Epithelial cell of proximal tubule (primary cell): ENCODE measurements around the gene LRMDA. TPM values are rescaled to one million over a fixed set of nuclear protein-coding genes. Genes with fewer than 3 reads are reported as not detected.

Experiments
- DNase-seq: peaks from one replicate; pipeline ENCODE4 v3.0.0-alpha.2; 2011; ENCODE audit warnings: low read depth
- H3K4me3 ChIP-seq: 2 replicates; pipeline ENCODE4 v1.5.1; 2011; ENCODE audit warnings: low read depth, mild to moderate bottlenecking, low read length
- total RNA-seq: library from RNA; depleted of rRNA; stranded (reverse); fragments of >200 nt; gene quantifications from 2 replicates; pipeline ENCODE4 v1.2.3, GENCODE V29; 2015
- TF ChIP-seq, protein P1 (sequence below): conservative IDR thresholded peaks from 2 replicates; pipeline ENCODE4 v1.5.1; 2012; ENCODE audit warnings: low read depth, mild to moderate bottlenecking, low read length

Gene LRMDA
- total RNA-seq, 1 donor from 2014 or later = 0.75 TPM

DNA sequence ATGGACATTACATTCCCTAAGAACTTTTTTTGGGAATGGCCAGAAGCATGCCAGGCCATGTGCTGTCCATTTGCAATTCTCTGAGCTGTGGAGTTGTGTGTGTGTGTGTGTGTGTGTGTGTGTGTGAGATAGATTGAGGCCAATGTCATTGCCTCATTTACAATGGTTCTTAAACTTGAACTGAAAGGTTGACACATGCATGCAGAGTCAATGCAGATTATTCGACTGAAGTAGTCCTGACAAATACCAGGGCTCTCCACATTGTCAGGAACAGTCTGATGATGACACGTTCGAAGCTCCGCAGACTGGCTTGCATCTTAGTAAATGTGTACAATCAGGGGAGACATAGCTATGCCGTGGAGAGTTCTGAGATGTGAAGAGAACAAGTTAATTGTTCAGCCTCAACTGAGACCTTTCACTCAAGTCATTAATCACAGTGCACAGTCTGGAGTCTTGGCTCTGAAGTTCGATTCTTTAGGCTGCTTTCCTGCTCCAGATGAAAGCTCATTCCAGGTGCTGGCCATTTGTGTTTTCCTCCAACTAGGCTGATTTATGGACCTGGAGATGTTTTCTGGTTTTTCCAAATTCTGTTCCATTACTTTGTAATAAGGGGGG is 921.9 kb downstream of the LRMDA start:
- no peak for DNase-seq
- no peak overlapping the region for H3K4me3 ChIP-seq
- TF ChIP-seq, protein P1, sequence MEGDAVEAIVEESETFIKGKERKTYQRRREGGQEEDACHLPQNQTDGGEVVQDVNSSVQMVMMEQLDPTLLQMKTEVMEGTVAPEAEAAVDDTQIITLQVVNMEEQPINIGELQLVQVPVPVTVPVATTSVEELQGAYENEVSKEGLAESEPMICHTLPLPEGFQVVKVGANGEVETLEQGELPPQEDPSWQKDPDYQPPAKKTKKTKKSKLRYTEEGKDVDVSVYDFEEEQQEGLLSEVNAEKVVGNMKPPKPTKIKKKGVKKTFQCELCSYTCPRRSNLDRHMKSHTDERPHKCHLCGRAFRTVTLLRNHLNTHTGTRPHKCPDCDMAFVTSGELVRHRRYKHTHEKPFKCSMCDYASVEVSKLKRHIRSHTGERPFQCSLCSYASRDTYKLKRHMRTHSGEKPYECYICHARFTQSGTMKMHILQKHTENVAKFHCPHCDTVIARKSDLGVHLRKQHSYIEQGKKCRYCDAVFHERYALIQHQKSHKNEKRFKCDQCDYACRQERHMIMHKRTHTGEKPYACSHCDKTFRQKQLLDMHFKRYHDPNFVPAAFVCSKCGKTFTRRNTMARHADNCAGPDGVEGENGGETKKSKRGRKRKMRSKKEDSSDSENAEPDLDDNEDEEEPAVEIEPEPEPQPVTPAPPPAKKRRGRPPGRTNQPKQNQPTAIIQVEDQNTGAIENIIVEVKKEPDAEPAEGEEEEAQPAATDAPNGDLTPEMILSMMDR = no peak

DNA sequence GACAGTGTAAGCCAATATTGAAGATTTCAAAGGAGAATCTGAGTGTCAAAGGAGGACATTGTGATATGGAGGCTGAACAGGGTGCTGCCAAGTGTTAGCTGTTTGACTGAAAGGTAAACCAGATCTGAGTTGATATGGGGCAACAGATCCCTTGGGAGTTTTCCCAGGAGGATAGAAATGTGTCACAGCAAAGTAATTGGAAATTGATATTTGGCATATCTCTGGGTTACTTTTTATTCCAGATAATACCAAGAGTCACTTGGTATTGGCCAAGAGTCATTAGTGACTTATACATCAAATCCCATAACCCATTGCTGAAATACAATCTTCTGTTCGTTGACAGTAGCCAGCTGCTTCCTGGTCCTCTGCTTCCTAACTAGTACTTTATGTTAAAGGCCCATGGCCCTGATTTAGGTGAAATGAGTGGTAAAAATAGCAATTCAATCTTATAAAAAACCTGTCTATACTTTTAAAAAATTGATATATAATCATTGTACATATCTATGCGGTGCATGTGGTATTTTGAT is 922.9 kb downstream of the LRMDA start:
- no peak for DNase-seq
- TF ChIP-seq, protein P1 = no peak
- no peak overlapping the region for H3K4me3 ChIP-seq

DNA sequence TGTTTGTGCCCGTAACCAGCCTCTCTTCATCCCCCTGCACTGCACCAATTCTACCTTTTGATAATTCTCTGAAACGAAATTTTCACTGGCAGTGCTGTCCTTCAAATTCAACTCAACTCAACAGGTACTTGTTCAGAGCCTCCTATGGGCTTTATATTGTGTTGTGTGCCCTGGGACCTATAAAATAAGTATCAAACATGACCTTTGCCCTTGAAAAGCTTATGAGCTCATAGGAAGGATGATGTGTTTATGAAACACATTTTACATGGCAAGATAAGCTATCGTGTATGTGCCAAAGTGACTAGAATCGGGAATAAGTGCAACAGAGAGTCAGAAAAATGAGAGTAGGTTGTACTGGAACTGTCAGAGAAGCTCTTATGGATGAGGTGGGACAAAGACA is 923.5 kb downstream of the LRMDA start:
- H3K4me3 ChIP-seq = no peak overlapping the region
- no peak for DNase-seq
- TF ChIP-seq, protein P1 = no peak

DNA sequence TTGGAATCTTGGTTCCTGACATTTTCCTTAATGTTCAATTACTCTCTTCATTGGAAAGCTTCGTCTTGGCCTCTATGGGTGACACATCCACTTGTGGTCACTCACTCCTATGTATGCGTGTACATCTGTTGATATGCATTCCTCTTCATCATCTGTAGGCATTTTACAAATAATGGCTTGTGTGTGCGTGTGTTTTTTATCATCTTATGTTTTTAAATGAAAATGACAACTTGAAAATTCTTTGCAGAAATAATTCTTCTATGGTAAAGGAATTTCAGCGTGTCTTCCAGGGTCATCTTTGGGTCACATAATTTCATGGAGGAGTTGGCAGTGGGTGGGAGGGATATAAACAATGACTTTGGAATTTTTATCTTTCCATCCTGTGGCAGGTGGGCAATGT is 925.1 kb downstream of the LRMDA start:
- TF ChIP-seq, protein P1 = no peak
- DNase-seq = no peak
- H3K4me3 ChIP-seq = no peak overlapping the region

DNA sequence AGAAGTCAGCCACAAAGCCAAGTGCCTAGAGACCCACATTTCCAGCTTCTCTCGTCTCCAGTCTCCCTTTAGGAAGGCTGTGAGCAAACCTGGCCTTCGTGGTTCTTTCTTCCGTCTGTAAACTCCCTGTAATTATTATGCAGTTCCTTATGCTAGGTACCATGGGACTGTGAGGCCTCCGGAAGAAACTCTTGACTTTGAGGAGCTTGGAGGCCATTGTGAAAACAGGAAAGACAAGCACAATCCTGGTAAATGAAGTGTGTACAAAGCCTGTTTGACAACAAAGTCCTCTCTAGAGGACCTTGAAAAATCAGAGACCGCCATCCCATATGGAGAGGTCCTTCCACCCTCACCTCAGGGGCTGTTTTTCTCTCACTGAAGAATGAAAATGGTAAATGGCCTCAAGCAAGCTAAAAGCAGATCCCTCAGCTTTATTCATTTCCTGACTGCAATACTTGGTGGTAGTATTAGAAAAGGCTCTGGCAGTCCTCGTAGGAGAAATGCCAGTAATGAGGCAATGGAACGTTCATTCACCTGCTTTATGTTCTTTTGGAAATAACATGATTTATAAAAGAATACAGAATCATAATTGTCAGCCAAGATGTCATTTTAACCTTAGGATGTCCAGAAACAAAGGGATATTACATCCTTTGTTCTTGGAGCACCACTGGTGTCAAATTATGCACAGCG is 926.4 kb downstream of the LRMDA start:
- TF ChIP-seq, protein P1 = no peak
- H3K4me3 ChIP-seq = no peak overlapping the region
- no peak for DNase-seq

DNA sequence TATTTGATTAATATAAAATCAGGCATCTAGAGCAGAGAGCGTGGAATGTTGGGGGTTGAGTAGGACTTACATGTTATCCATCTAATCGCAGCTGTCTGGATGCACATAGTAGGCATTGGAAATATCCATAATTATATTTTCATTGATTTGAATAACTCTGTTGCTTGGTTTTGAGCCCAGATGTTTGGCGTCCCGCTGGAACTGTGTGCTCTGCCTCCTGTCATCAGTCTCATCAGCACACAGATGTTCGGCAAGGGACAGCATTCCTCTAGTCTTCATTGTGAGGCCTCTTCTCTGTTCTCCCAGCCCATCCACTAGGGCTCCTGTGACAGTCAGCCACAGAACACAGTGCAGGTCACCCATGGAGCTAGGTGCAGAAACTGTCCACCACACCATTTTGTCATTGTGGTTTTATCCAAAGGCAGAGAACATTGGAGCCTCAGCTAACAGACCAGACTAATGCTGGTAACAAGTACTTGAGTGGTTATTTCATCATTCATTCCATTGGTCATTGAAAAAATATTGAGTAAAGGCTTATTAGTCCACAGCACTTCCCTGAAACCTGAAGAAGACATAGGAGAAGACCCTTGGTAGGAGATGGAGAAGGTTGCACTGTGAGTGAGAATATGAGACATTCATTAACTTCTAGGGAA is 927.4 kb downstream of the LRMDA start:
- no peak overlapping the region for H3K4me3 ChIP-seq
- no peak for DNase-seq
- TF ChIP-seq, protein P1 = no peak
